T47D (cell line): ENCODE results near the gene SMIM35.

Experiments used
- DNase-seq, 2 experiments: peaks; one replicate each; pipeline versions ENCODE4 v3.0.0 to v3.0.0-alpha.2; 2011 to 2012; ENCODE audit warnings: low read depth in 1 of 2, low spot score in 1 of 2
- JUND ChIP-seq: IDR thresholded peaks from 2 replicates; pipeline ENCODE4 v1.6.1; 2012; ENCODE audit warnings: low read depth
- in situ Hi-C: cut with HindIII; loops from 2 replicates; pipeline ENCODE4 v1.10.0; 2016; ENCODE audit warnings: low sequenced_read_pairs, low pct_unique_long_range_greater_than_20kb

The SMIM35 gene

DNA sequence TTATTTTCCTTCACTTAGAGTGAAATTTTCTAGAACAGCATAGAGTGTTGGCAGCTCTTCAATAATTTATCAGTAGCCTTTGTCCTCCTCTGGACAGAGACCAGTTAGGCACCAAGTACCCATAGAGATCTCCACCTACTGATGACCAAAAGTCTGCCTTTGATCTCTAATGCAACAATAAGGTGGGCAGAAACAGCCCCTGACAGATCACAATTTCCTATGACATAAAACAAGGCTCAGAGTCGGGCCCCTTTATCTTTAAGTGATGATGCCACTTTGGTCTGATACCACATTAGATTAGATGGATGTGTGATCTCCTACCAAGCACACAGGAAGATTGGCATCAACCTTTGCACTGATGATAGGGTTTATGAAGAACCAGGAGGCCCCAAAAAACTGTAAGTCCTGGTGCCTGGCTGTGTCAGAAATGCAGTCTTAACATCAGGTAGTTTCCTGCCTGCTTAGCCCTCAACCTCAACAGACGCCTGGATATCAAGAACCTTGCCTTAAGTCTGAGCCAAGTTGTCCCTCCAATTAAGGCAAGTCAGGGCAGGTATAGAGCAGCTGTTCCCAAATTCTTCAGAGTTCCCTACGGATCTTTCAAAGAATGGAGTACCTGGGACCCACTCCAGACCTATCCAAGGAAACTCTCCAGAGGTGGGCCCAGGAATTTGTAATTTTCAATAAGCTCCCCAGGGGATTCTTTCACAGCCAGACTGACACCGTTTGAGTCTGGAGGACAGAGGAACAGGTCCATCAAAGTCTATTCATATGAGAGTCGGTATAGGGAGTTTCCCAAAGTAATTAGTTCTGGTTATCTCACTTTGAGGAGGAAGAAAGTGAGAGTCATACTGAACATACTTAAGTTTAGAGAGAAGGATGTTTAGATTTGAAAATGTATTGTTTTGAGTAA is 40.5 kb downstream of the SMIM35 start:
- TF ChIP-seq JUND = no peak
- no peak for DNase-seq
- in situ Hi-C loops = no loop called here

DNA sequence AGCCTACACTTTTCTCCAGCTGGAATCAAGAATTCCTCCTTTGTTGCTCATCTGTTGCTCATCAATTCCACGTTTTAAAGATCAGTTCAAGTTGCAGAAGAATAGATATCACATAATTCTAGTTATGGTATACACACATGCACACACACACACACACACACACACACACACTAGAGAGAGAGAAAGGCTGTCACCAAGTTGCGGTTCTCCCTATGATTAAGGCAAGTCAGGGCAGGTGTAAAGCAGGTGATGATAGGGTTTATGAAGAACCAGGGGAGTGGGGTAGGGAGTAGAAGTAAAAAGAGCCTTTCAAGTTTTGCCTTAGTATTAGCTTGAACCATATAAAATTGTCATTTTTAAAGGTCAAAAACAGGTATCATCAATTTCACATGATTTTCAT is 41.6 kb downstream of the SMIM35 start:
- DNase-seq = no peak
- TF ChIP-seq JUND = no peak
- in situ Hi-C loops = no loop called here

DNA sequence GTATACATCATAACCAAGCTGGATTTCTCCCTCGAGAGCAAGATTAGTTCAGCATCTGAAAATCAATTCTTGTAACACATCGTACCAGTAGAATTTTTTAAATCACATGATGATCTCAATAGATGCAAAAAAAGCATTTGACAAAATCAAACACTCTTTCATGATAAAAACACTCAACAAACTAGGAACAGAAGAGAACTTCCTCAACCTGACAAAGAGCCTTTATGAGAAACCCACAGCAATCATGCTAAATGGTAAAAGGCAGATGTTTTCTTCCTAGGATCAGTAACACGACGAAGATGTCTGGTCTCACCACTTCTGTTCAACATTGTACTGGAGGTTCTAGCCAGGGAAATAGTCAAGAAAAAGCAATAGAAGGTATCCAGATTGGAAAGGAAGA is 44.0 kb downstream of the SMIM35 start:
- in situ Hi-C loops = no loop called here
- no peak for DNase-seq
- TF ChIP-seq JUND = no peak

DNA sequence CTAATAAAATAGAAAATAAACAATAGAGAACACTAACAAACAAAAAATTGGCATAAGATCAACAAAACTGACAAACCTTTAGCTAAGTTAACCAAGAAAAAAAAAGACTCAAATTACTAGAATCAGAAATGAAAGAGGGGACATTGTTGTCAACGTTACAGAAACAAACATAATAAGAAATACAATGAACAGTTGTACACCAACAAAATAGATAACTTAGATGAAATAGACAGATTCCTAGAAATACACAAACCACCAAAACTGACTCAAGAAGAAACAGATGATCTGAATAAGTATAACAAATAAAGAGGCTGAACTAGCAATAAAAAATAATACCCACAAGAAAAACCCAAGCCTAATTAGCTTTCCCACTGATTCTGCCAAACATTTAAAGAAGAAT is 44.6 kb downstream of the SMIM35 start:
- TF ChIP-seq JUND = no peak
- in situ Hi-C loops = no loop called here
- no peak for DNase-seq

DNA sequence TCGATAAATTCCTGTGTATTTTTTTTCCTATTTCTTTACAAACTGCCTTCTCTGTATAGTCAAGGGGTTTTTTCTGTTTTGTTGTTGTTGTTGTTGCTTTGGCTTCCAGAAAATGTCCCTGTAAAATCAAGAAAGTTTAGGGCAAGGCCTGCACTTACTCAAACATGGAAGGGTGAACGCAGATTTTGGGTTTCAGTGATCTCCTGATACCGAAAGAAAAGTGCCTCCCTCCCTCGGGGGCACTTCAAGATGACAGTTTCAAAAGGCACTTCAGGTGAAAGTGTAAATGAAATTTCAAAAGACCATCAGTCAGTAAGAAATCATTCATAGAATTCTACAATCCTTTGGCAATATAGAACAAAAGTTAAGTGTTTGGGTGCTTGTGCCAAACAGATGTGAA is 53.3 kb downstream of the SMIM35 start:
- no peak for DNase-seq
- TF ChIP-seq JUND = no peak
- in situ Hi-C loops = no loop called here

DNA sequence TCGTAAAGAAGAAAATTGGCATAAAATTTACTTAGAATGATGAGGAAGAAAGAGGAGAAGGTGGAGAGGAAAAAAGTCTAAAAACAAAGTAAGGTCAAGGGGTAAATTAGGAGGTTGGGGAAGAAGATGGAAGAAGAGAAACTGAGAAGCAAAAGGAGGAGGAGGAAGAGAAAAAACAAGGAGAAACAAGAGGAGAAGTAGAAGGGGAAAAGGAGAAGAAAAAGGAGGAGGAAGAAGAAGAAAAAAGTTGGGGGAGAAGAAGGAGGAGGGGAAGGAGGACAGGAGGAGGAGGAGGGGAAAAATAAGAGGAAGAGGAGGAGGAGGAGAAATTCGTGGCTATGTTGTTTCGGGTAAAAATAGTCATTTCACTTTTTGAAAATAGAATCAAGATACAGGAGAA is 58.1 kb downstream of the SMIM35 start:
- no peak for TF ChIP-seq JUND
- DNase-seq = no peak
- in situ Hi-C loops = no loop called here

DNA sequence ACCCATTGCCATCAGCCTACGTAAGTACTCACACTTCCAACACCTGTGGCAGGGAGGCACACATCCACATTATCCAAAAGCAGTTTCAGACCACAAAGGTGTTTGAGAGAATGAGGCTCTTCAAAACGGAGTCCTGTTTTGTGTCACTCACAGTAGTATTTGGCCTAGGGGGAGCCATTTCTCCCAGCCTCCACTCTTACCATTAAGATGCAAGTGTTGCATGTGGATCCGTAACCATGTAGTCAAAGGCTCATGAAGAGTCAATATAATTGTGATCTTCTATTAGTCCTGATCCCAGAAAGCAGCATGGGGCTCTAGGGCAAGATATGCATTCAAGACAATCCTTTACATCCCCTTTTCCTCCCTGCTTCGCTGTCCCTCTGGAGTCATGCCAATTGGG is 59.1 kb downstream of the SMIM35 start:
- in situ Hi-C loops = no loop called here
- TF ChIP-seq JUND = no peak
- DNase-seq = no peak

DNA sequence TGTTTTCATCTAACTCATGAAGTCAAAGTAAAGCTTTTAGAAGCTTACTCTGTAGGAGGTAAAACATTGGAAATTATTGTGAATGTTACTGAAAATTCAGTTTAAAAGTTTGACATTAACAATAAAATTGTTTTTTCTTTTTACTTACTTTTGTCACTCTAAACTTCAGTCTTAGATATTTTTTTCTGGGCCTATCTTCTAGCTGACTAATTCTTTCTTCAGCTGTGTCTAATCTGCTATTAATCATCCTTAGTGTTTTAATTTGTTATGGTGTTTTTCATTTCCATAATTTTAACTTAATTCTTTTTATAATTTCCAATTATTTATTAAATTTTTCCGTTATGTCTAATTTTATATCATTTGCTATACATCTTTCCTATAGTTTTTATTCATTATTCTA is 65.6 kb downstream of the SMIM35 start:
- no peak for TF ChIP-seq JUND
- no peak for DNase-seq
- in situ Hi-C loops = no loop called here

DNA sequence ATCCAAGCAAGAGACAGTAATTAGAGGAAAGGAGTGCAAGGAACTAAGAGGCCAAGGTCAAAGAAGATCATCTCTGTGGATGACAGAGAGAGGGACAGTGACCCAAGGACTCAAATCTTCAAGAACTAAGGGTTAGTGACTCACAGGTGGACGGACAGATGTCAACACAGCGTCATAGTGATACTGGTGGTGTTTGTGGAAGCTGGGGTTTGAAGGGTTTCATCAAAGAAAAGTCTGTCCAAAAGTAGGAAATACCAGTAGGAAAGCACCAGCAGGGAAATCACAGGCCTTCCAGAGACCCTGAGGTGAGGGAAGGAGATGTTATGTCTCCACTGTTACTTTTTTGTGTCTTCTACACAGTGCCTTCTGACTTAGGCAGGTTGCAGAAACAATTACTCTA is 68.4 kb downstream of the SMIM35 start:
- in situ Hi-C loops = no loop called here
- no peak for TF ChIP-seq JUND
- no peak for DNase-seq

DNA sequence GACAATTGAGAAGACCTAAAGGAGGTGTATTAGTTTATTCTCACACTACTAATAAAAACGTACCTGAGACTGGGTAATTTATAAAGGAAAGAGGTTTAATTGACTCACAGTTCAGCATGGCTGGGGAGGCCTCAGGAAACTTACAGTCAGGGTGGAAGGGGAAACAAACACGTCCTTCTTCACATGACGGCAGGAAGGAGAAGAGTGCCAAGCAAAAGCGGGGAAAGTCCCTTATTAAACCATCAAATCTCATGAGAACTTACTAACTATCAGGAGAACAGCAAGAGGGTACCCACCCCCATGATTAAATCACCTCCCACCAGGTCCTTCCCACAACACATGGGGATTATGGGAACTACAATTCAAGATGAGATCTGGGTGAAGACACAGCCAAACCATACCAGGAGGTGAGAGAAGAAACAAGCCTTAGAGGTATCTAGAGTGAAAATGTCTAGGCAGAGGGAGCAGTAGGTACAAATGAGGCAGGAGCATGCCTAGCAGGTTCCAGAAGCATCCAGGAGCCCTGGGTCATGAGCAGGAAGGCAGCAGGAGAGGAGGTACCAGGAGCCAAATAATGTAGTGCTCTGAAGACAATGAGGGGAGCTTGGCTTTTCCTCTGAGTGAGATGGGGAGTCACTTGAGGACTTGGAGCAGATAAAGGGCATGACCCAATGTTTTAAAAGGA is 69.0 kb downstream of the SMIM35 start:
- no peak for DNase-seq
- no peak for TF ChIP-seq JUND
- in situ Hi-C loops = no loop called here

DNA sequence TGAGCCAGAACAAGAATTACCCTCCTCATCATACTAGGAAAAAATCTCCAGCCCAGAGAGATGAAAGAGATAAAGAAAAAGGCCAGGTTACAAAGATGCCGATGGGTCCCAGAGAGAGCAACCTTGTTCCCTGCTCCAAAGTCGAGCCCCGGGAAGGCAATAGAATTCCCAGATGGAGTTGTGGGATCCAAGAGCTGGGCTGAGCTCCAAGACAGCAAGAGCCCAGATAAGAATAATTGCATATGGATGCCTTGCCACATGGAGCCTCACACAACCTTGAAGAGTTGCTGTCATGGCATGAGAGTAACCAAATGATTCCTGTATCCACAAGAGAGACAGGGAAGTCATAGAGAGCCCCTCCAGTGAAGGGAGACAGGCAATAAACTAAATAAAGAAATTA is 69.7 kb downstream of the SMIM35 start:
- TF ChIP-seq JUND = no peak
- in situ Hi-C loops = no loop called here
- DNase-seq = no peak

DNA sequence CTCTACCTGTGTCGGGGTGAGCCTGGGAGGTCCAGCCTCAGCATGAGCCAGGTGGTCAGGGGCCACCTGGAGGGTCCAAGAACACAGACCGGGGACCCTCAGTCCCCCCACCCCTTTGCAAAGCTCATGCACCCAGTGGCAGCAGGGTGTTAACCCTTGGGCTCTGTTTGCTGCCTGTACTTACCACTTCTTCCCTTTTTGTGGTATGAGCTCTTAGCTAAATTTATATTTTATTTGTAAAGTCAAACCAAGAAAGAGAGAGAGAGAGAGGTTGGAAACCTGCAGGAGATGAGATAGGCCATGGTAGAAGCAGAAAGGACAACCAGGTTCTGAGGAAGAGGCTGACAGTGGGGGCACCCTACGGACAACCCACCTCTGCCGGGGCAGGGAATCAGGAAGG is 70.7 kb downstream of the SMIM35 start:
- in situ Hi-C loops = no loop called here
- DNase-seq = no peak
- no peak for TF ChIP-seq JUND

DNA sequence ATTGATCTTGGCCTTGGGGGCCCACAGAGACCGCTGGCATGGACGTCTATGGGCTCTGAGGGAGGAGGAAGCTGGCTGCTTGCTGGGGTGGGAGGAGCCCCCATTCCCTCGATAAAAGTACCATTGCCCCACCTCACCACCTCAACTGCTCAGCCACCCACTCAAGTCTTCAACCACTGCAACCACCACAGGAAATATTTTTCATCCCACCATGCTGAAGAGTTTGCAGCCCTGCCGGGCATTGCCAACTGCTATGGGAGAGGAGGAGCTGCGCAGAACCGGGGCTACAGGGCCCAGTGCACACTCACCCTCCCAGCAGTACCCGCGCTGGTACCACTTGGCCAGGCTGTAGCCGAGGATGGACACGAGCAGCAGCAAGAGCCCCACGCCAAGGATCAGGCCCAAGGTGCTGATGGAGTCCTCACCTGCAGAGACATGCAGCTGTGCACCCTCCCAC is 71.3 kb downstream of the SMIM35 start:
- DNase-seq = no peak
- in situ Hi-C loops = no loop called here
- no peak for TF ChIP-seq JUND
